ENCODE measurements around the gene C12orf50. TPM values are rescaled to one million over a fixed set of nuclear protein-coding genes. Genes with fewer than 3 reads are reported as not detected.

Gene C12orf50
- total and polyA plus RNA-seq, 2 of the 8 experiments (the other 6 are each of a cell fraction or from before 2014, with no cell fraction given): not detected

- H3K18ac ChIP-seq (ENCODE audit: extremely low read depth, low read length): no peak overlapping the region
- H2BK120ac ChIP-seq (replicated peaks; ENCODE audit: low read depth, low read length): no peak overlapping the region
- H4K20me1 ChIP-seq (replicated peaks in 1 of 2; ENCODE audit: control insufficient read depth in 1 of 2, insufficient read depth in 2 of 2, low read length in 2 of 2): peaks cover 0 to 1% of the 10 kb centered on the region in 2 experiments
- no peaks in the 10 kb centered on the region for H3K79me1 ChIP-seq (ENCODE audit: low read depth, low read length)
- no peaks in the 10 kb centered on the region for H3K9me3 ChIP-seq (ENCODE audit: insufficient read depth in 2 of 2, low read depth in 1 of 2, low read length in 1 of 2)
- H3K4me2 ChIP-seq (ENCODE audit: insufficient read depth in 1 of 2, low read depth in 2 of 2, low read length in 2 of 2): no peak overlapping the region; a peak in 1 of 4 replicates
- no peak overlapping the region for H3K9ac ChIP-seq (replicated peaks in 1 of 4; ENCODE audit: extremely low read depth in 1 of 4, low read depth in 3 of 4, low read length in 3 of 4)
- no peak for TF ChIP-seq BACH1 (IDR thresholded peaks at IDR 0.05; ENCODE audit: low read length)
- H2BK12ac ChIP-seq (ENCODE audit: low read depth, low read length): no peak overlapping the region
- no peak overlapping the region for H4K5ac ChIP-seq (ENCODE audit: insufficient read length, low read depth, low read length)
- DNase-seq (ENCODE audit: low read depth in 1 of 2, low spot score in 2 of 2): no peak
- H3K56ac ChIP-seq (replicated peaks; ENCODE audit: insufficient read length, low read depth, low read length): no peak overlapping the region
- no peaks in the 10 kb centered on the region for H3K27me3 ChIP-seq (replicated peaks in 1 of 4; ENCODE audit: control insufficient read depth in 3 of 4, extremely low read depth in 1 of 4, insufficient read depth in 3 of 4, low read length in 3 of 4)
- H3K23ac ChIP-seq (ENCODE audit: insufficient read length): no peak overlapping the region
- no peak overlapping the region for H2BK5ac ChIP-seq (ENCODE audit: low read depth, low read length)
- WGBS, 2 experiments (ENCODE audit: extremely low coverage in 1 of 2, insufficient coverage in 1 of 2, insufficient read length in 1 of 2, insufficient replicate concordance in 2 of 2, low coverage in 1 of 2, low lambda C conversion rate in 2 of 2, missing lambda C conversion rate in 1 of 2): 81% methylated on average over 1 of the region's 1 CpG; no CpG with 5 or more reads in 1 of the 2 experiments
- no peak overlapping the region for H3K14ac ChIP-seq (ENCODE audit: insufficient read length)
- H3K27ac ChIP-seq (ENCODE audit: low read depth, low read length): no peak overlapping the region
- POLR2A ChIA-PET (ENCODE audit: partially characterized antibody): interaction anchor here (1.1 kb wide), 1 partner anchor 28 kb away, joined by 3 read pairs; no protein-coding TSS in a partner anchor
- H3K4me3 ChIP-seq (ENCODE audit: extremely low read depth in 1 of 4, insufficient read depth in 2 of 4, low read depth in 3 of 4, low read length in 4 of 4): no peak overlapping the region
- H3K79me2 ChIP-seq (ENCODE audit: control insufficient read depth in 1 of 2, insufficient read depth in 2 of 2, low read length in 2 of 2): peaks cover 0 to 66% of the 10 kb centered on the region in 2 experiments; a peak in 3 of 4 replicates
- H3K4me1 ChIP-seq (replicated peaks in 1 of 4; ENCODE audit: control insufficient read depth in 3 of 4, insufficient read depth in 4 of 4, low read length in 3 of 4): peaks cover 0 to 3% (median under 1%) of the 10 kb centered on the region in 4 experiments; a peak in 2 of 7 replicates
- CTCF ChIA-PET (ENCODE audit: partially characterized antibody): interaction anchor here (1.0 kb wide), 1 partner anchor 14 kb away, joined by 4 read pairs; no protein-coding TSS in a partner anchor
- H2AK5ac ChIP-seq (ENCODE audit: low read depth, low read length): no peak overlapping the region
- H2AFZ ChIP-seq (ENCODE audit: low read length): no peak overlapping the region
- peaks cover 0 to 2% (median 0%) of the 10 kb centered on the region in 4 experiments; a peak in 1 of 8 replicates for H3K36me3 ChIP-seq (ENCODE audit: control insufficient read depth in 2 of 4, insufficient read depth in 4 of 4, low read length in 3 of 4)
- H3K23me2 ChIP-seq (ENCODE audit: low read depth, low read length): no peaks in the 10 kb centered on the region
- H4K91ac ChIP-seq (replicated peaks; ENCODE audit: insufficient read length, low read length): no peak overlapping the region
- H2BK15ac ChIP-seq (ENCODE audit: low read length): no peak overlapping the region
- FAIRE-seq: no peak
- H3K4ac ChIP-seq (replicated peaks; ENCODE audit: insufficient read length, low read depth, low read length): no peak overlapping the region
- H4K8ac ChIP-seq (ENCODE audit: extremely low read depth, insufficient read depth, low read length): no peak overlapping the region
- H2BK20ac ChIP-seq (ENCODE audit: low read length): no peak overlapping the region
Measured at GRCh38 chr12:88037770-88038169, 8.6 kb upstream of the C12orf50 start.

Measured in H1 (cell line).